ENCODE results near the gene TSPAN17.

The TSPAN17 gene

DNA sequence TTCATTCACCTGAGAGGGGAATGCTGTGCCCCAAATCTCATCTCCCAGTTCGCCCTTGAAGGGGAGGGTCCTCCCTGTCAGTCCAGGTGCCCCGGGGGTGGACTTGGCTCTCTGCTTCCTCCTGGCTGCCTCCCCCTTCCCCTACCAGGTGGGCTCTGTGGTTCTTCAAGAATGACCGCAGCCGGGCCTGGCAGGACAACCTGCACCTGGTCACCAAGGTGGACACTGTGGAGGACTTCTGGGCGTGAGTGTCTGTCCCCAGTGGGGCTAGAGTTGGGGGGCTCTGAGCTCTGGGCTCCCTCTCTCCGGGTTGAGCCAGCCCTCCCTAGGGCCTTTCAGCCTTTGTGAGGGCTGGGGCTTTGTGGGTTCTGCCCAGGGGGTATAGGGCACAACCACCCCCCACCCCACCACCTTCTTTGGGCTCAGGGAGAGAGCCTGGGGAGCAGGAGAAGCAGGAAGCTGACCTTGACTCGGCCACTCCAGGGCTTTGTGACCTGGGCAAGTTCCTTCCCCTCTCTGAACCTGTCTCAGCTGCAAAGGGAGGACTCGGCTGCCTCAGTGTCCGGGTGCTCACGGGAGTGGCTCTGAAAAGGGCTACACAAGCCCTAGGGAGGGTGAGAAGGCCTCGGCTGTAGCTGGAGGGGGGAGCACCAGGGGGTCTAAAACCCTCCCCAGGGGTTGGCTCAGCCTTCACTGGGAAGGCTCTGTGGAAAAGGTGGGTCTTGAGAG lies 3.6 kb upstream of the TSPAN17 start:
- DNase-seq, result no peak

- no peak for DNase-seq
Observed at GRCh38 chr5:176644294-176644693, 3.0 kb upstream of the TSPAN17 start.

GRCh38 chr5:176644878-176645670 lies 2.2 kb upstream of the TSPAN17 start:
- DNase-seq, result no peak

GRCh38 chr5:176646049-176646706 lies 1.1 kb upstream of the TSPAN17 start:
- no peak for DNase-seq

DNA sequence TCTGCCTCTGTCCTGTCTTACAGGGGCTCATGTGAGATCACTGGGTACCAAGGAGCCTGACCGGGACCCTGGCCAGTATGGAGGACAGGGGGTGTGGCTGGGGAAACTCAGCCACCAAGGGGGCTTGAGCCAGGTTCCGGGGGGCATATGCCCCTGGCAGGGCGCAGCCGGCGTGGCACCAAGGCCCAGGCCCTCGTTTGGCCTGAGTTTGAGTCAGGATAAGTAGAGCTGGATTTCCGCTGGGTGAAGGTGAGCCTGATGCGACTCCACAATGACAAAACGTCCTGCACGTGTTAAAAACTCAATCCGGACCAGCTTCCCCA lies 616 bp upstream of the TSPAN17 start:
- DNase-seq, result no peak

- no peak for DNase-seq
Observed at GRCh38 chr5:176647843-176648473, 674 bp downstream of the TSPAN17 start.

DNA sequence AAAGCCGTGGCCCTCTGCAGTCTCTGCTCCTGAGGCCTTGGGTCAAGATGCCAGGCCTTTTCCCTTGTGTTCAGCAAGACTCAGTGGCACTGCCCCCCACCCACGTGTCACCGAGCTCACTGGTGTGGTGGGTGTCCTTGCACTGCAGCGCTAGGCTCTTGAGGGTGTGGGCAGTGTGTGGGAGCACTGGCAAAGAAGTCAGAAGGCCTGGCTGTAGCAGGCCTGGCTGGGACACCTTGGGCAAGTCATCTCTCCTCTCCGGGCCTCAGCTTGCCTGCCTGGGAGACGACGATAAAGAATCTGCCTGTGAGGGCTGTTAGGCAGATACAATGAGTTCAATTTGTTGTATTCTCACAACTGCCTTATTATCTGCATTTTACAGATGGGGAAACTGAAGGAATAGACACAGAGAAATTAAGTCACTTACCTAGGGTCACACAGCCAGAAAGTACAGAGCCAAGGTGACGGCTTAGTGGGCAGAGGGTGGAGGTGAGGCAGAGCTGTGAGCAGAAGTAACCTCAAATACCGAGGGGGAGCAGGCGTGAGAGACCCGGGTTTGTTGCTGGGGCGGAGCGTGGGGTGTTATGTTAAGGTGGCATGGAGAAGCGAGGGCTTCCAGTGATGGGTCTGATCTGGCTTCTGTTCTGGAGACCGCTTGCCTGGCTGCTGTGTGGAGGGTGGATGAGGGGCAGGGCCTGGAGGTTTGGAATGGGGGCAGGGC lies 1.4 kb downstream of the TSPAN17 start:
- no peak for DNase-seq

DNA sequence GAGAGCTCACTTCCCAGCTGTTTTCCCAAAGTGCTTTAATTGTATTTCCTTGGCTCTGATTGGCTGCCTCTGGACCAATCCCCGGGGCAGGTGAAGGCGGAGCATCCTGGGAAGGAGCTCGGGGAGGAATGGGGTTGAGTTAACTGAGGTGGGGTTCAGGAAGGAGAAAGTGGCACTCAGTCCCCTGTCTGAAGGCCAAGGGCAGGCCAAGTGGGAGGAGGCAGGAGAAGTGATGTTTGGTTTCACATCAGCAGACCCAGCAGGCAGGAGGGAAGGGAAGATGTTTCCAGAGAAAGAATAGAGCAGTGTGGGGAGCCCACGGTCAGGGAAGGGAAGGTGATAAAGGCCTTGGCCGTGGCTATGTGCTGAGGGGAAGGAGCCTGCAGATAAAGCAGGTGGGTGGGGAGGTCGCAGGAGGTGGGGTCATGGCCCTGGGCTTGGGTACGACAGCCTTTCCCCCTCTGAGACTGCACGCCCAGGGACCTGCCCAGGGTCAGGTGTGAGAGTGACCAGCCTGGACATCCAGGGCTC lies 3.1 kb downstream of the TSPAN17 start:
- DNase-seq, result no peak

DNA sequence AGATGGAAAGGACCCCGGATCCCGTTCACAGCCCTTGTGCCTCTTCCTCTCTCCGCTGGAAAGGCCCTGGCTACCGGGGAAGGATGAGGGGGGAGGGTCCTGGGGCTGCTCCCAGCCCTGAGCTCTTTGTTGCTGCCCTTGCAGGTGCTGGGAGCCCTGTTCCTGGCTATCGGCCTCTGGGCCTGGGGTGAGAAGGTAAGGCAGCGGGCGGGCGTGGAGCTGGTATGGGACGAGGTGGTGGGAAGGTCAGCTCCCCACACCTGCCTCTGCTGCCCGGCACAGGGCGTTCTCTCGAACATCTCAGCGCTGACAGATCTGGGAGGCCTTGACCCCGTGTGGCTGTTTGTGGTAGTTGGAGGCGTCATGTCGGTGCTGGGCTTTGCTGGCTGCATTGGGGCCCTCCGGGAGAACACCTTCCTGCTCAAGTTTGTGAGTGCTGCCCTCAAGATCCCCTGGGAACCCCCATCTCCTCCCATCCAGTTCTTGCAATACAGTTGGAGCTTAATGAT lies 4.2 kb downstream of the TSPAN17 start:
- DNase-seq, result no peak

- DNase-seq, result no peak
Observed at GRCh38 chr5:176652136-176652535, 4.9 kb downstream of the TSPAN17 start.

DNA sequence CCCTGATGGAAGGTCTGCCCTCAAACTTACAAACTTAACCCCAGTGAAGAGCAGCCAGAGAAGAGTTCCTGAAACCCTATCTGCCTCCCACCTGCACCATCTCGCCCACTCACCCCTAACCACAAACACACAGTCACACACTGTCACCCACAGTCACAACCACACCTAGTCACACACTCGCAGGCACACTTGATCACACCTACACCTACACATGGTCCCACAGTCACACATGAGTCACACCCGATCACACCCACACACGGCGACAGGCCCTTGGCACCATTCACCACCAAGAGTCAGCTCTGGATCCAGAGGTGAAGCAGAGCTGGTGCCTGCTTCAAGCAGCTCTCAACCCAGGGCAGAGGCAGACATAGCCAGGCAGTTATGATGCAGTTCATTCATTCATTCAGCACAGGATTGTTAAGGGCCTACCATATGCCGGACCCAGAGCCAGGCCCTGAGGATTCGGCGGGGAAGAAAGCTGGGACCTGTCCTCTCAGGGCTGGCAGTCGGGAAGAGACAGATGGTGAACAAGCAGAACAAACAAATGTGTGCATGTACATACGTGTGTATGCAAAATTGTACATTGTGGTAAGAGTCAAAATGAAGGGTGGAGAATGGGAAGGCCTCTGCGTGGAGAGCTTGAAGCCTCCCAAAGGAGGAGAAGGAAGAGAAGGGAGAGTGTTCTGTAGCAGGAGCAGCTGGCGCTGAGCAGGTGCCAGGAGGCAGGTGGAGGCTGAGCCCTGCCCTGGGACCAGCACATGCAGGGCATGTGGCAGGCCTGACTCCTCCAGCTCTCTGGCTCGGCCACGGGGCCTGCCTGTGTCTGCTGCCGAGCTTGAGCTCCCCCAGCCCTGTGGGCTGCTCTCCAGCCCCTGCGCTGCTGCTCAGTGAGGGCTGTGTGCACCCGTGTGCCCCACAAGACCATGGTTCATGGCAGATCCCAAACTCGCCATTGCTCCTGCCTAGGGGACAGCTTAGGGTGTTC lies 6.4 kb downstream of the TSPAN17 start:
- DNase-seq, result no peak

DNA sequence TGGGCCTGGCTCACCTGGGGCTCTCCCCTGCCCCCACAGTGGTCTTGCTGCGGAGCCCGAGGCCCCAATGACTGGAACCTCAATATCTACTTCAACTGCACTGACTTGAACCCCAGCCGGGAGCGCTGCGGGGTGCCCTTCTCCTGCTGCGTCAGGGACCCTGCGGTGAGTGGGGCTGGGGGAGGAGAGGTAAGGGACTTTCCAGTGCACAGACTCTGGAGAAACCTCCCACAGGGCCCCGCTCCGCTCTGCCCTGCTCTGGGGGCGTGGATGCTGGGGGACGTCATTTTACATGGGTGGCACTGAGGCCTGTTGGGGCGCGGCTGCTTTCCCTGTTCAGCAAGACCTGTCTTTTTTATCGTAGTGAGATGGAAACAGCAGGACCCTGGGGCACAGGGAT lies 7.6 kb downstream of the TSPAN17 start:
- no peak for DNase-seq

- DNase-seq, result no peak
Observed at GRCh38 chr5:176656467-176656990, 9.2 kb downstream of the TSPAN17 start.

DNA sequence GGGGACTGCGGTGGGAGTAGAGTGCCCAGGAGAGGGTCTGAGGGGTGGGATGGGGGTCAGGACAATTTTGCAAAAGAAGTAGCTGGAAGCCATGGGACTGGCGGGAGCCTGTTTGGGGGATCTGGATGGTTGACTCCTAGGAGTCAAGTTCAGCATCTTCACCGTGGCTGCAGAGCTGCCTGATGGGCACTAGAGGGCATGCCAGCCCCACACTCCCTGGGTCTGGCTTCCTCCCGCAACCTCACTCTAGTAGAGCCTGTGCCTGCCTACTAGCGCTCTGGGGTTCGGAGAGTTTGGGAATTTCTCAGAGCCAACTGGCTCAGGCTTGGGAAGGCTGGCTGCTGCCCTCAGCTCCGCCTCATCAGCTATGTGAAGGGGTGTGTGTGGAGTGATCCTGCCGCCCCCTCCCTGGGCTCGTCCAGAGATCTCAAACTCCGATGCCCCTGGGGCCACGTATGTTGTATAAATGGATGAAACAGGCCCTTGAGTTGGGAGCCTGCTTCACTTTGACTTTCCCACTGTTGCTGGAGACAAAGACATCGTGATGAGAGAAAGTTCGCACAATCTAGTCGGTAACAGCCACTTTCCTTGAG lies 10.8 kb downstream of the TSPAN17 start:
- no peak for DNase-seq

DNA sequence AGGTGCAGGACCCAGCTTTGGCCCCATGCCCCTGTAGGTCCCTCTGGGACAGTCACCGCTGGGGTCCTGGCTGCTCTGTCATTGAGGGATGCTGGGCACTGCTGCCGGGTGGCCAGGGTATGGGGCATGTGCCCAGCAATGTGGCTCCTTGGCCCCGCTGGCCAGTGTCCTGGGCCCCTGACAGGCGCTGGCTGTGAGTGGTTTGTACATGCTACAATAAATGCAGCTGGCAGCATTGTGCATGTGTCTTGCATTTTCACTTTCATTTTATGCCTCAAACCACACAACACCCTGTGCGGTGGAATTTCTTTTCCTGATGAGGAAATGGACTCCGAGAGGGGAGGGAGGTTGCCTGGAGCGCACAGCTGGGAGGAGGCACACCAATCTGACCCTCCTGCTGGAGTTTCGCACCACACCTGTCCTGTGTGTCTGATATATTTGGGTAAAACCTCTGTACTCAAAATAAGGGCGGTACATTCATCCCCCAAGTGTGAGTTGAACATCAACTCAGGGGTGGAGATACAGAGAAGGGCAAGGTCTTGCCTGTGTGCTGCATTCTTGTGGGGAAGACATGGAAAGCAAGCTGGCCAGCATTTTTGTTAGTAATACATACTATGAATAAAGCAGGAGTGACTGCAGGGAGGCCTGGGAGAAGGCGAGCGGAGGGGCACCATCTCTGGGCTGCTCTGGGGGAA lies 11.7 kb downstream of the TSPAN17 start:
- DNase-seq, result no peak

GRCh38 chr5:176659512-176659839 lies 12.2 kb downstream of the TSPAN17 start:
- no peak for DNase-seq

DNA sequence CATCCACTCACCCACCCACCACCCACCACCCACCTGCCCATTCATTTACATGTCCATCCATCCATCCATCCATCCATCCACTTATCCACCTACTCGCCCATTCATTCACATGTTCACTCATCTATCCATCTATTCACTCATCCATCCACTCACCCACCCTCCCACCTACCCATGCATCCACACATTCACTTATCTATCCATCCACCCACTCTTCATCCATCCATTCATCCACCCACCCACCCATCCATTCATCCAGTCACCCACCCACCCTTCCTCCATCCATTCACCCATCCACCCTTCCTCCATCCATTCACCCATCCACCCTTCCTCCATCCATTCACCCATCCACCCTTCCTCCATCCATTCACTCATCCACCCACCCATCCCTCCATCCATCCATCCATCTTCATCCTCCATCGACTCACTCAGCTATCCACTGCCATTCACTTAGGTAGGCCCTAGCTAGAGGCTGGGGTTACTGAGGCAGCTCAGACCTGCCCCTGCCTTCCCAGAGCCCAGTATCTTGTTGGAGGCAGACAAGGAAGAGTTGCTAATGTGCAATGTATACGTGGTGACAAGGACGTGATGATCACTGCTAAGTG lies 12.7 kb downstream of the TSPAN17 start:
- no peak for DNase-seq

DNA sequence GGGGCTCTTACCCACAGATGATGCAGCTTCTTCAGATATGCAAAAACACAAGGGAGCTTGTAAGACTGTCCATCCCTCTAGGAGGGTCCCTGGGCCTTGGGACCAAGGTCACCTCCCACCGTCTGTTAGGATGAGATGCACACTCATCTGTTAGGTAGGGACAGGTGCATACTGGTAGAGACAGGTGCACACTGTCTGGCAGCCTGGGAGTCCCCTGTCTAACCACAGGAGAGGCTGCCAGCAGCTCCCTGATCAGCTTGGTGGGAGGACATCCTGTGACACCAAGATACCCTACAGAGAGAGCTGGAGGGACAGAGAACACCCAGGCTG lies 13.2 kb downstream of the TSPAN17 start:
- DNase-seq, result no peak

- no peak for DNase-seq
Observed at GRCh38 chr5:176660860-176661641, 13.8 kb downstream of the TSPAN17 start.

Data from NCI-H510A (cell line).